ENCODE data around the gene MPIG6B. TPM values are rescaled to one million over a fixed set of nuclear protein-coding genes. Genes with fewer than 3 reads are reported as not detected.

MPIG6B gene
- total RNA-seq, 1 donor from 2014 or later = not detected

DNA sequence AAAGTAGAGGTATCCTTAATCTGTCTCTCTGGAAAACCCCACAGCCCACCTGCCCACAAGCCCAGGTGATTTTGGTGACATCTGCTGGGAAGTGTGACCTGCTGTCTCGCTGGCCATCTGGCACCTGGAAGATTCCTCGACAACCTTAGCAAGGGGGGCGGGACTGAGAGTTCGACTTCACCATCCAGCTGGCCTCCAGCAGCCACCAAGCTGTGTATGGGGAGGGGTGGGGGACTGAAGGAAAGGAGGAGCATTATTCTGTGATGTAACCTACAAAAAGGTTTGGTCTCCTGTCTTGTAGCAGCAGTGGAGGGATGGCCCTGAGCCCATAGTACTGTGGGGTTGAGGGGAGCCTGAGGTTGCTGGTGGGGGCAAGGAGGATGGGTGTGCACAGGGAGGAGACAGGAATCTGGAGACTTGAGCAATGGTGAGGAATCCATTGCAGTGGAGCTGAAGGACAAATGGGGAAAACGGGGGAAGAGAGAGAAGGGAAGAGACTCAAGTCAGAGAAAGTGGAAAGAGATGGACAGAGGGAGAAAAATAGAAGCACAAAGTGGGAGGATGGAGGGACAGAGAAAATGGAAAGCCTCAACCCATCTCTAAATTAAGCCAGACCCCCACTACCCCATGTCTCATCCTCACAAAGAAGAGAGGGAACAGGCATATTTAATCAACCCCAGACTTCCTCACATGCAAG, 12.5 kb upstream of the MPIG6B start:
- Mint-ChIP-seq H3K27me3 (ENCODE audit: low read depth, unreplicated experiment) (peaks cover 20% of the 10 kb centered on the region), H3K27ac (ENCODE audit: unreplicated experiment) (no peak overlapping the region), H3K36me3 (ENCODE audit: low read depth, unreplicated experiment) (peaks cover 2% of the 10 kb centered on the region), H3K4me1 (ENCODE audit: low read depth, unreplicated experiment) (peaks cover 6% of the 10 kb centered on the region), H3K9me3 (ENCODE audit: unreplicated experiment) (no peaks in the 10 kb centered on the region), H3K4me3 (ENCODE audit: unreplicated experiment) (no peak overlapping the region)
- no peak for FAIRE-seq
- Histone ChIP-seq H3K4me3 (ENCODE audit: insufficient read depth, low read depth, low read length) (no peak overlapping the region), H3K4me2 (ENCODE audit: low read length) (no peak overlapping the region), H3K9me3 (ENCODE audit: insufficient read depth, low read depth, low read length) (no peaks in the 10 kb centered on the region), H3K79me2 (ENCODE audit: insufficient read depth, low read length) (no peaks in the 10 kb centered on the region), H2AFZ (ENCODE audit: low read depth, low read length) (no peak overlapping the region), H4K20me1 (ENCODE audit: insufficient read depth, low read length) (no peaks in the 10 kb centered on the region), H3K9ac (ENCODE audit: low read length) (no peak overlapping the region), H3K27ac (ENCODE audit: low read depth, low read length) (no peak overlapping the region), H3K4me1 (ENCODE audit: insufficient read depth, low read length) (no peaks in the 10 kb centered on the region), H3K27me3 (ENCODE audit: insufficient read depth, low read length) (peaks cover 2% of the 10 kb centered on the region), H3K36me3 (ENCODE audit: insufficient read depth, low read length) (no peaks in the 10 kb centered on the region)
- DNase-seq (ENCODE audit: low read depth) = no peak
- no peak for TF ChIP-seq EZH2 (IDR thresholded peaks at IDR 0.05; ENCODE audit: insufficient read depth, low read length)
- TF ChIP-seq, protein P1, sequence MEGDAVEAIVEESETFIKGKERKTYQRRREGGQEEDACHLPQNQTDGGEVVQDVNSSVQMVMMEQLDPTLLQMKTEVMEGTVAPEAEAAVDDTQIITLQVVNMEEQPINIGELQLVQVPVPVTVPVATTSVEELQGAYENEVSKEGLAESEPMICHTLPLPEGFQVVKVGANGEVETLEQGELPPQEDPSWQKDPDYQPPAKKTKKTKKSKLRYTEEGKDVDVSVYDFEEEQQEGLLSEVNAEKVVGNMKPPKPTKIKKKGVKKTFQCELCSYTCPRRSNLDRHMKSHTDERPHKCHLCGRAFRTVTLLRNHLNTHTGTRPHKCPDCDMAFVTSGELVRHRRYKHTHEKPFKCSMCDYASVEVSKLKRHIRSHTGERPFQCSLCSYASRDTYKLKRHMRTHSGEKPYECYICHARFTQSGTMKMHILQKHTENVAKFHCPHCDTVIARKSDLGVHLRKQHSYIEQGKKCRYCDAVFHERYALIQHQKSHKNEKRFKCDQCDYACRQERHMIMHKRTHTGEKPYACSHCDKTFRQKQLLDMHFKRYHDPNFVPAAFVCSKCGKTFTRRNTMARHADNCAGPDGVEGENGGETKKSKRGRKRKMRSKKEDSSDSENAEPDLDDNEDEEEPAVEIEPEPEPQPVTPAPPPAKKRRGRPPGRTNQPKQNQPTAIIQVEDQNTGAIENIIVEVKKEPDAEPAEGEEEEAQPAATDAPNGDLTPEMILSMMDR (IDR thresholded peaks at IDR 0.05; ENCODE audit: insufficient read depth, low read depth, low read length) = no peak

DNA sequence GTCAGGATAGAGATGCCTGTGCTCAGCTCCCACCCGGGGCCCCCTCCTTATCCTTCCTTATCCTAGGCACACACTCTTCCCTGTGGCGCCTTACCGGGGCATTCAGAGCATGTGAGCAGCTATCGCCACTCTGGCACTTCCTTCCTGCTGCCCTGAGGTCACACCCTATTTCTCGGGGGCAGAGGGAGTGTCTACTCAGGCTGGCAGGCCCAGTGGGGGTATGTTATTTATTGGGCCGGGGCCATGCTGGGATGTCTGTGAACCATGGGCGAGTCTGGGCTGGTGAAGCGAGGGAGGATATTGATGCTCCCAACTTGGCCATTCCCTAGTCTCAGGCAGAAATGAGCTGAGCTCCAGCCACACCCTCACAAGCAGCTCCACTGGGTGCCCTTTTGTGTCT, 11.9 kb upstream of the MPIG6B start:
- Histone ChIP-seq H3K36me3 (ENCODE audit: insufficient read depth, low read length) (no peaks in the 10 kb centered on the region), H3K9me3 (ENCODE audit: insufficient read depth, low read depth, low read length) (no peaks in the 10 kb centered on the region), H3K4me1 (ENCODE audit: insufficient read depth, low read length) (no peaks in the 10 kb centered on the region), H3K9ac (ENCODE audit: low read length) (no peak overlapping the region), H3K4me2 (ENCODE audit: low read length) (no peak overlapping the region), H3K27ac (ENCODE audit: low read depth, low read length) (no peak overlapping the region), H3K4me3 (ENCODE audit: insufficient read depth, low read depth, low read length) (no peak overlapping the region), H2AFZ (ENCODE audit: low read depth, low read length) (no peak overlapping the region), H4K20me1 (ENCODE audit: insufficient read depth, low read length) (no peaks in the 10 kb centered on the region), H3K27me3 (ENCODE audit: insufficient read depth, low read length) (peaks cover 2% of the 10 kb centered on the region), H3K79me2 (ENCODE audit: insufficient read depth, low read length) (no peaks in the 10 kb centered on the region)
- H3K9me3 Mint-ChIP-seq (ENCODE audit: unreplicated experiment) = no peaks in the 10 kb centered on the region
- H3K36me3 Mint-ChIP-seq (ENCODE audit: low read depth, unreplicated experiment) = peaks cover 2% of the 10 kb centered on the region
- no peak for TF ChIP-seq EZH2 (IDR thresholded peaks at IDR 0.05; ENCODE audit: insufficient read depth, low read length)
- TF ChIP-seq, protein P1 (IDR thresholded peaks at IDR 0.05; ENCODE audit: insufficient read depth, low read depth, low read length) = no peak
- DNase-seq (ENCODE audit: low read depth) = no peak
- H3K27me3 Mint-ChIP-seq (ENCODE audit: low read depth, unreplicated experiment) = peaks cover 20% of the 10 kb centered on the region
- H3K4me3 Mint-ChIP-seq (ENCODE audit: unreplicated experiment) = no peak overlapping the region
- no peak for FAIRE-seq
- H3K4me1 Mint-ChIP-seq (ENCODE audit: low read depth, unreplicated experiment) = peaks cover 6% of the 10 kb centered on the region
- no peak overlapping the region for H3K27ac Mint-ChIP-seq (ENCODE audit: unreplicated experiment)

DNA sequence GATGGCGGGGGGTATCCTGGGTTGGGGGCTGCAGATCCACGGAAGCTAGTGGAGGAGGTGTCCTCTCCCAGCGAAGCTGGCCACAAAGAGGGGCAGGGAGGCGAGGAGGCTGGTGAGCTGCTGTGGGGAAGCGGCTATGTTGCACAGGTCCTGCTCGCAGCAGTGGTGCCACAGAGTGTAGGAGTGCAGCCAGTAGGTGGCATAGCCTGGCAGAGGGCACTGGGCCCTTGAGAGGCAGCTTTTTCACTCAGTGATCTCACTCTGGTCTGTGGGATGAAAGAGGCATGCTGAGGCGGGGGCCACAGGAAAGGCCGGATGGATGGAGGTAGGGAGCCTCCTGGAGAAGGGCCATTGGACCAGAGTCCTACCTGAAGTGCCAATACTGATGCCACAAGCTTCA, 10.9 kb upstream of the MPIG6B start:
- no peak overlapping the region for H3K4me3 Mint-ChIP-seq (ENCODE audit: unreplicated experiment)
- Histone ChIP-seq H3K4me1 (ENCODE audit: insufficient read depth, low read length) (no peaks in the 10 kb centered on the region), H3K9ac (ENCODE audit: low read length) (no peak overlapping the region), H2AFZ (ENCODE audit: low read depth, low read length) (no peak overlapping the region), H3K4me2 (ENCODE audit: low read length) (no peak overlapping the region), H4K20me1 (ENCODE audit: insufficient read depth, low read length) (no peaks in the 10 kb centered on the region), H3K27ac (ENCODE audit: low read depth, low read length) (no peak overlapping the region), H3K79me2 (ENCODE audit: insufficient read depth, low read length) (no peaks in the 10 kb centered on the region), H3K36me3 (ENCODE audit: insufficient read depth, low read length) (no peaks in the 10 kb centered on the region), H3K9me3 (ENCODE audit: insufficient read depth, low read depth, low read length) (no peaks in the 10 kb centered on the region), H3K27me3 (ENCODE audit: insufficient read depth, low read length) (peaks cover 2% of the 10 kb centered on the region), H3K4me3 (ENCODE audit: insufficient read depth, low read depth, low read length) (no peak overlapping the region)
- no peak for DNase-seq (ENCODE audit: low read depth)
- H3K4me1 Mint-ChIP-seq (ENCODE audit: low read depth, unreplicated experiment) = peaks cover 6% of the 10 kb centered on the region
- H3K36me3 Mint-ChIP-seq (ENCODE audit: low read depth, unreplicated experiment) = peaks cover 2% of the 10 kb centered on the region
- no peak overlapping the region for H3K27ac Mint-ChIP-seq (ENCODE audit: unreplicated experiment)
- peaks cover 15% of the 10 kb centered on the region for H3K27me3 Mint-ChIP-seq (ENCODE audit: low read depth, unreplicated experiment)
- no peak for FAIRE-seq
- TF ChIP-seq, protein P1 (IDR thresholded peaks at IDR 0.05; ENCODE audit: insufficient read depth, low read depth, low read length) = no peak
- no peak for TF ChIP-seq EZH2 (IDR thresholded peaks at IDR 0.05; ENCODE audit: insufficient read depth, low read length)
- H3K9me3 Mint-ChIP-seq (ENCODE audit: unreplicated experiment) = no peaks in the 10 kb centered on the region
